Vagina (tissue), 2 donors: Measurements from ENCODE around the gene DAPK3.

Experiments used
- POLR2A ChIP-seq, 2 donors: fragments of 450-650 bp; IDR thresholded peaks; one replicate each; pipeline ENCODE4 v1.6.1; 2017; ENCODE audit warnings: antibody characterized with exemption in 2 of 2, mild to moderate bottlenecking in 2 of 2, moderate library complexity in 2 of 2
- POLR2AphosphoS5 ChIP-seq, 2 donors: sonication (generic); formaldehyde crosslinking; IDR thresholded peaks; one replicate each; pipeline ENCODE4 v1.9.0; 2017; ENCODE audit warnings: antibody characterized with exemption in 2 of 2, mild to moderate bottlenecking in 2 of 2, low read depth in 1 of 2; ENCODE audit not compliant: insufficient read depth in 1 of 2
- TF ChIP-seq, protein P1 (sequence below), 3 experiments: fragments of 450-650 bp in 2 of 3; fragments of 200-600 bp in 1 of 3; sonication (generic) in 1 of 3; IDR thresholded peaks; one replicate each; pipeline ENCODE4 v1.5.1; 2017 to 2019; ENCODE audit warnings: antibody characterized with exemption in 3 of 3, mild to moderate bottlenecking in 2 of 3, moderate library complexity in 2 of 3

DNA sequence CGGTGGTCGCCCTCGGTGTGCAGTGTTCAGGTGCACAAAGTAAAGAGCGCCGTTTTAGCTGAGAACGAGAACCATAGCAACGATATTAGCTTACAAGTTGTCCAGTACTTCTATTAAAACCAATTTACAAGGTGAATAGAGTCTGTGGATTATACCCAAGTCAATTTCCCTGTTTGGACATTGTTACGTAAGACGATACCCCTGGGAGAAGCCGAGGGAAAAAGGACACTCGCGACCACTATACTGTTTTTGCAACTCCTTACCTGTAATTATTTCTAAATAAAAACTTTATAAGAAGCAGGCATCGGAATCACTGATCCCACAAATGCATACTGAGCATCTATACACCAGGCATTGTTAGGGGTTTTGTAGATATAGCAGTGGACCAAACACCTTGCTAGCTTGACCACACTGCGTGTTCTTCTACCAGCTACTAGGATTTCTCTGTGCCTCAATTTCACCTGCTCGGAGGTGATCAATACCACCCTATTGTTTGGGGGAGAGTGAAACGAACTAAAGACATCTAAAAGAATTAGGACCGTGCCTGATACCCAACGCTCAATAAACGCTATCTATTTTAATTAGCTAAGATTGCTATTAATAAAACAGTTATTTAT is 14.9 kb upstream of the DAPK3 start:
- TF ChIP-seq, protein P1, sequence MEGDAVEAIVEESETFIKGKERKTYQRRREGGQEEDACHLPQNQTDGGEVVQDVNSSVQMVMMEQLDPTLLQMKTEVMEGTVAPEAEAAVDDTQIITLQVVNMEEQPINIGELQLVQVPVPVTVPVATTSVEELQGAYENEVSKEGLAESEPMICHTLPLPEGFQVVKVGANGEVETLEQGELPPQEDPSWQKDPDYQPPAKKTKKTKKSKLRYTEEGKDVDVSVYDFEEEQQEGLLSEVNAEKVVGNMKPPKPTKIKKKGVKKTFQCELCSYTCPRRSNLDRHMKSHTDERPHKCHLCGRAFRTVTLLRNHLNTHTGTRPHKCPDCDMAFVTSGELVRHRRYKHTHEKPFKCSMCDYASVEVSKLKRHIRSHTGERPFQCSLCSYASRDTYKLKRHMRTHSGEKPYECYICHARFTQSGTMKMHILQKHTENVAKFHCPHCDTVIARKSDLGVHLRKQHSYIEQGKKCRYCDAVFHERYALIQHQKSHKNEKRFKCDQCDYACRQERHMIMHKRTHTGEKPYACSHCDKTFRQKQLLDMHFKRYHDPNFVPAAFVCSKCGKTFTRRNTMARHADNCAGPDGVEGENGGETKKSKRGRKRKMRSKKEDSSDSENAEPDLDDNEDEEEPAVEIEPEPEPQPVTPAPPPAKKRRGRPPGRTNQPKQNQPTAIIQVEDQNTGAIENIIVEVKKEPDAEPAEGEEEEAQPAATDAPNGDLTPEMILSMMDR (IDR thresholded peaks at IDR 0.05), result no peak
- TF ChIP-seq POLR2AphosphoS5 (IDR thresholded peaks at IDR 0.05; ENCODE audit: insufficient read depth in 1 of 2, low read depth in 1 of 2) (no peak), POLR2A (IDR thresholded peaks at IDR 0.05) (no peak)
